Superior temporal gyrus (tissue), 1 donor: ENCODE data around the gene CNTNAP2.
"Not testable (repeated sequence)": the region's sequence is repeated elsewhere in the genome, so short reads cannot be mapped to it uniquely, and the experiment has no call there.

Source experiments
- DNase-seq: peaks from one replicate; pipeline ENCODE4 v3.0.0-alpha.2; 2016; ENCODE audit errors: extremely low spot score

Gene CNTNAP2

GRCh38 chr7:148014541-148014940 lies 1897.9 kb downstream of the CNTNAP2 start:
- no peak for DNase-seq

- no peak for DNase-seq
Measured at GRCh38 chr7:148017126-148017525, 1900.5 kb downstream of the CNTNAP2 start.

- DNase-seq, result no peak
Measured at GRCh38 chr7:148020679-148021078, 1904.1 kb downstream of the CNTNAP2 start.

- no peak for DNase-seq
Measured at GRCh38 chr7:148021507-148022045, 1905.0 kb downstream of the CNTNAP2 start.

- DNase-seq, result no peak
Measured at GRCh38 chr7:148022832-148023231, 1906.2 kb downstream of the CNTNAP2 start.

- no peak for DNase-seq
Measured at GRCh38 chr7:148026713-148027112, 1910.1 kb downstream of the CNTNAP2 start.

- DNase-seq, result no peak
Measured at GRCh38 chr7:148028165-148028564, 1911.6 kb downstream of the CNTNAP2 start.

GRCh38 chr7:148031019-148031418 lies 1914.4 kb downstream of the CNTNAP2 start:
- DNase-seq, result no peak

GRCh38 chr7:148031811-148032210 lies 1915.2 kb downstream of the CNTNAP2 start:
- DNase-seq, result no peak

- no peak for DNase-seq
Measured at GRCh38 chr7:148035950-148036349, 1919.3 kb downstream of the CNTNAP2 start.

- no peak for DNase-seq
Measured at GRCh38 chr7:148037044-148037443, 1920.4 kb downstream of the CNTNAP2 start.

GRCh38 chr7:148041156-148041555 lies 1924.6 kb downstream of the CNTNAP2 start:
- no peak for DNase-seq

- no peak for DNase-seq
Measured at GRCh38 chr7:148042935-148043631, 1926.5 kb downstream of the CNTNAP2 start.

GRCh38 chr7:148044173-148044572 lies 1927.6 kb downstream of the CNTNAP2 start:
- no peak for DNase-seq

GRCh38 chr7:148045521-148045920 lies 1928.9 kb downstream of the CNTNAP2 start:
- no peak for DNase-seq

GRCh38 chr7:148049068-148049467 lies 1932.5 kb downstream of the CNTNAP2 start:
- DNase-seq, result no peak

- no peak for DNase-seq
Measured at GRCh38 chr7:148050492-148051158, 1934.0 kb downstream of the CNTNAP2 start.

- DNase-seq, result no peak
Measured at GRCh38 chr7:148056406-148056805, 1939.8 kb downstream of the CNTNAP2 start.

GRCh38 chr7:148058092-148058491 lies 1941.5 kb downstream of the CNTNAP2 start:
- no peak for DNase-seq

- no peak for DNase-seq
Measured at GRCh38 chr7:148058753-148059152, 1942.2 kb downstream of the CNTNAP2 start.

GRCh38 chr7:148060724-148061123 lies 1944.1 kb downstream of the CNTNAP2 start:
- DNase-seq, result no peak

GRCh38 chr7:148078111-148078510 lies 1961.5 kb downstream of the CNTNAP2 start:
- not testable (repeated sequence) for DNase-seq
